HG02981 (cell line): ENCODE measurements around the gene SYT17.

ENCODE experiments used
- ATAC-seq: cut with Tn5 transposase; IDR thresholded peaks from one replicate; pipeline ENCODE4 v1.9.1; 2021; ENCODE audit warnings: mild to moderate bottlenecking, moderate library complexity; ENCODE audit not compliant: unreplicated experiment

The SYT17 gene

DNA sequence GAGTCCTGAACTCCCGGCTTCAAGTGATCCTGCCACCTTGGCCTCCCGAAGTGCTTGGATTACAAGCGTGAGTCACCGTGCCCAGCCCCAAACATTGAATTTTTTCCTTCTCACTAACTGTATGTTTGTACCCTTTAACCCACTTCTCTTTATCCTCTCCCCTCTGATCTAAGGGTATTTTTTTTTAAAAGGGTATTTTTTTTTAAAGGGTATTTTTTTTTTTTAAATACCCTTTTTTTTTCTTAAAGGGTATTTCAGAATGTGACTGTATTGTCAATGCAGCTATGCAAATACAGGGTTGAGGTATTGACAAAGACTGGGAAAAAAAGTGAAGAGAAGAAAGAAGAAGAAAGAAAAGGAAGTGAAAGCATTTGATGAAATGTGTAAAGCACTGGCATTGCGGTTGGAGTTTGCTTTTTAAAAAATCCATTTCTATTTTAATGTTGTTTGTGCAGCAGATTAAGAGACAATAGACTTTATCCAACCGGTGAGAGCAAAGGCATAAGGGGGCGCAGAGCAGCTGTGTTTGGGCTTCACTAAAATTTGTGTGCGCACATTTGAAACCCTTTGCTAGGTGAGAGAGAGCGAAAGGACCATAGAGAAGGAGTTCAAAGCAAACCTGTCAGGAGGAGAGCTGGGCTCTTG lies 42.4 kb downstream of the SYT17 start:
- ATAC-seq = peak; percentile 66

DNA sequence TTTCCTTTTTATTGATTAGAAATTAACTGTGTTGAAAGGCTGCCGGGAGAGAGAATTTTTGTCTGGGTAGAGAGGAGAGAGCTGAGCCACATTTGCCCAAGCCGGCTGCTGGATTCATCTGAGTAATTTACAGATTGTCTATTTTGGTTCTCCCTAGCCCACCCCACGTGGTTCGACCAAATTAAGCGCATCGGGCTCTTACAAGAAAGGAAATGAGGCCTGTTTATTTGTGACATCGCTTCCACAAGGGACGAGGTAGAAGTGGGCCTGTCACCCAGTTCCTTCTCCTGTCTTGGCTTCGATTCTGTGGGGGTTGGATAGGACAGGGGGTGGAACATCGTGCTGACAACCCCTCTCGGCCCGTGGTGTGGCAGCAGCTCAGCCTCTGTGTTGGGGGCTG lies 42.9 kb downstream of the SYT17 start:
- ATAC-seq = peak; percentile 34

DNA sequence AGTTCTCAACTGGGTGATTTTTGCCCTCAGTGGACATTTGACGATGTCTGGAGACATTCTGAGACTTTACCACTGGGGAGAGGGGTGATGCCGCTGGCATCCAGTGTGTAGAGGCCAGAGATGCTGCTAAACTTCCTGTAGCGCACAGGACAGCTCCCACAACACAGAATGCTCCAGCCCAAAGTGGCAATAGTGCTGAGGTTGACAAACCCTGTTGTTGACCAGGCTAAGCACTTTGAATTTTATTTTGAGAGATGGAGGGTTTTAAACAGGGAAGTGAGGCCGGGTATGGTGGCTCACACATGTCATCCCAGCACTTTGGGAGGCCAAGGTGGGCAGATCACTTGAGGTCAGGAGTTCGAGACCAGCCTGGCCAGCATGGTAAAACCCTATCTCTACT lies 44.0 kb downstream of the SYT17 start:
- no peak for ATAC-seq

DNA sequence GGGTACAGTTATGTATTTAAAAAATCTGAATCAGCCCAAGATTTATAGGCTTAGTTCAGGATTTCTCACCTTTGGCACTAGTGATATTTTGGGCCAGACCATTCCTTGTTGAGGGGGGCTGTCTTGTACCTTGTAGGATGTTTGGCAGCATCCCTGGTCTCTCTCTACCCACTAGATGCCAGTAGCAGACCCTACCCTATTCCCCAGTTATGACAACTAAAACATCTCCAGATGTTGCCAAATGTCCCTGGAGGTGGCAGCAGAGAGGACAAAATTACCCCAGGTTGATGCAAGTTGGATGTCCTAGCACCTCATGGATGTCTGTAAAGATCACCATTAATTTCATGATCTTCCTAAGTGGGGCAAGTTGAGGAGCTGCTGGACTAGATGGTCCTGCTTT lies 45.8 kb downstream of the SYT17 start:
- no peak for ATAC-seq

DNA sequence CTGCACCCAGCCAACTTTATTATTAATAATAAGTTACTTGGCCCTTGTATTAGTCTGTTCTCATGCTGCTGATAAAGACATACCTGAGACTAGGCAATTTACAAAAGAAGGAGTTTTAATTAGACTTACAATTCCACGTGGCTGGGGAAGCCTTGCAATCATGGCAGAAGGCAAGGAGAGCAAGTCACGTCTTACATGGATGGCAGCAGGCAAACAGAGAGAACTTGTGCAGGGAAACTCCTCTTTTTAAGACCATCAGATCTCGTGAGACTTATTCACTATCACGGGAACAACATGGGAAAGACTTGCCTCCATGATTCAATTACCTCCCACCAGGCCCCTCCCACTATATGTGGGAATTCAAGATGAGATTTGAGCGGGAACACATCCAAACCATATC lies 47.7 kb downstream of the SYT17 start:
- ATAC-seq = no peak

DNA sequence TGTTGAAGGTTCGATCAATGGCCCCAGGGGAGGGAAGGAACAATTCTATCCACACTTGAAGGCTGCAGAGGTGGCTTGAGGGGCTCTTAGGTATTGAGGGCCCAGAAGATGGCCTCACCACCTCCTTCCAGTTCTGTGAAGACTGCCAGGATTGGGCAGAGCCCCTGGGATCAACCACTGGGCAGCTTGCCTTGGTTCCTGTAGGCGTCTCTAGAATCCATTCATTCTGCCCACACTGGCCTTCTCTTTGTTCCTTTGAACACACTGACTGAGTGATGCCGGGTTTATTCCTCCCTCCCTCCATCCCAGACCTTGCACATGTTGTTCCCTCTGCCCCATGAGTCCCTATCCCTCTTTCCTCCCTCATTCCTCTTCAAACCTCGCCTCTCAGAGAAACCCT lies 50.5 kb downstream of the SYT17 start:
- no peak for ATAC-seq

DNA sequence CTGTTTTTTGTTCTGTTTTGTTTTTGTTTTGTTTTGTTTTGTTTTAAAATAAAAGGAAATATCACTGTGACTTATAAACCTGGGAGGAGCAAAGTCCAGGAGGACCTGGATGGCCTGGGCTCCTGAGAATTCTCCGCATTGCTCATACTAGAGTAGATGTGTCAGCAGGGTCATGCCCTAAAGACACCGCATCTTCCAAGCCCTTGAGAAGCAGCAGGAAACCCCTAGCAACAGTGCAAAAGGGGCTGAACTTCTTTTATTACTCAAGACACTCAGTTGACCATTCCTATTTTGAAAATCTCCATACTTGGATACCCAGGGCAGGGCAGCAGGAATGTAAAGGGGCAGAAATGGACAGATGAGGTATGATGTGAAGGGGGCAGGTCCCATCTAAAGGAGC lies 51.8 kb downstream of the SYT17 start:
- no peak for ATAC-seq

DNA sequence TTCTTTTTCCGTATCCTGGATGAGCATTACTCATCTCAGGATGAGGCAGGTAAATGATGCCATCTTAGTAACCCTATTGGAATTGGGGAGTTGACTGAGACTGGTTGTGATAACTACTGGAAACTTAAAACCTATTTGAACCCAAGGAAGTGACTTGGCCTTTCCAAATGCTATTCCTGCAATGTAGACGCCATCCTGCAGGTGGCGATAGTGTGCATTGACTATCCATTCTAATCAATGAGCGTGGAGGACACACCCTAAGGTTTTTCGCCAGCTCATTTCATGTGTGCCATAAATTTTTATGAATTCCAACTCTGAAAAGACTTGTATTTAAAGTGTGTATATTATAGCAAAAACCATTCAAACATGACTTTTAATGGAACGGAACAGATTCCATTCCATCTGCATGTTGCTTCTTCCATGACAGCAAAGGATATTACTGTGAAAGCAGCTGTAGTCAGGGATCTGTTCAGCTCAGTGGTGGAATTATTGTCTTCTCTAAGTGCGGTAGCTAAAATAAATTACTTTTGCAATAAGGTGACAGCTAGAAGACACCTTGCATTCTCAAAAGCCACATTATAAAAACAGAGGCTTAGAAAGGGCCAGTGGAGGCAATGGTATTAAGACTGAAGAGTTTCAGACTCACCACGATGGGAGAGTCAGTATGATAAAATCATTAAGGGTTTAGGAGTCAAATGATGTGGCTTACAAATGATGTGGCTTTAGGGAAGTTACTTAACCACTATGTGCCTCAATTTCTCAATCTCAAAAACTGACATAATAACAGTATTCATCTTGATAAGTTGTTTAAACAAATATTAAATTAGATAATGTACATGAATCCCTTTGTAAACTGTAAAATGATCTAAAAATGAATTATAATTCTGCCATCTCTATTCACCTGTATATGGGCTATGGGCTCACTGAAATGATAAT lies 55.5 kb downstream of the SYT17 start:
- no peak for ATAC-seq

DNA sequence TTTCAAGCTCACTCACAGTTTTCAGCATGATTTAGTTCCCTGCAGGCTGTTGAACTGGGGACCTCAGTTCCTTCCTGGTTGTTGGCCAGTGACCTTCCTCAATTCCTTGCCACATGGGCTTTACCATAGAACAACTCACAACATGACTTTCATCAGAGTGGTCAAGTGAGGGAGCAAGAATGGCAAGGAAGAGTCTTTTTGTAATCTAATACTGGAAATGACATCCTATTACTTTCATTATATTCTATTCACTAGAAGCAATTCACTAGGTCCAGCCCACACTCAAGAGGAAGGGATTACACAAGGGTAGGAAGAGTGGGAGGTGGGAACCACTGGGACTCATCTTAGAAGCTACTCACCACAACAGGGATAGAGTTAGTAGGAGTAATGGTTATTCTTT lies 57.6 kb downstream of the SYT17 start:
- ATAC-seq = no peak

DNA sequence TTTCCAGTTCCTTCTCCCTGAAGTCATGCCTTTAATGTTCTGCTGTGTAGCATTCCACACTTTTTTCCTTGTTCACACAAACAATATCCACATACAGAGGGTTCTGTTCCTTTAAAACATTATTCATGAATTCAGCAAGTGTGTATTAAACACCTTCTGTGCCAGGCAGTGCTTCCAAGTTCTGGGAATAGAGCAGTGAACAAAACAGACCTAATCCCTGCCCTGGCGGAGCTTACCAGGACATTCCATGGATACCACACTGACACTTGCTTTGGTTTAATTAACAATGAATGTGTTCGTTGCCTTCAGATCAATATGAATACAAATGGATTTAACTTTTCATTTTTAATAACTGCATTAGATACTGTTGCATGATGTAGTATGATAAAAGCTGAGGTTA lies 59.6 kb downstream of the SYT17 start:
- no peak for ATAC-seq

DNA sequence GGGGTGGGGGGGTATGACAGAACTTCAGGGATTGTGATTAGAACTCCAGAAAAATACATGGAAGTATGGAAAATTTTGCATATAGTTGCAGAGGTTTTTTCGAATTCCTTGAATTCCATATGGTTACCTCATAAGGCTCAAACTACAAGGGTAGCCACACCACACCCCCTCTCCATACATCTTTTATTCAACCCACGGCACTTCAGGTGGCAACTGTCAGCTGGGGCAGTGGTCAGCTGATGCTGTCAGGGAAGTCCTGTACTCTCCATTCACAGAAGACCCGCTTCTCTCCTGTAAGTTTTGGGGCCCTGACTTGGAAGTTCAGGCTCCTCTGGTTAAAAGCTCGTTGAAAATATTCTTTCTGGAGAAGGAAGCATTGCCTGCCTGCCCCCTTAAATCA lies 60.0 kb downstream of the SYT17 start:
- no peak for ATAC-seq

DNA sequence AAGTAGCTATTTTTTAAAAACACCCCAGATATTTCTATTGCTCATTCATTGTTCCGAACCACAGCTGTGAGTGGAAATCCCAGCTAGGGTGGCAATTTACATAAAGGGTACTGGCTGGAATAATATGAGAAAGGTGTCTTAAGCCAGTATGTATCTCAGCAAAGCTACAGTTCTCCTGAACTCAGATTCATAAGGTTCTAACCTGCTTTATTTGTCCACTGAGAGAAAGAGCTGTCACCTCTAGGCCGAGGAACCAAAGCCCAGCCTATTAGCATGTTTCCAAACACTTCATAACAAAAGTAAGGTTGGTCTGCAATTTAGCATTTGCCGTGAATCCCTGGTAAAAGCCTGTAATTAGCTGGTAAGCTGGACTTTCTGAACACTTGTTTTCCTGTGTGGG lies 60.5 kb downstream of the SYT17 start:
- ATAC-seq = no peak

DNA sequence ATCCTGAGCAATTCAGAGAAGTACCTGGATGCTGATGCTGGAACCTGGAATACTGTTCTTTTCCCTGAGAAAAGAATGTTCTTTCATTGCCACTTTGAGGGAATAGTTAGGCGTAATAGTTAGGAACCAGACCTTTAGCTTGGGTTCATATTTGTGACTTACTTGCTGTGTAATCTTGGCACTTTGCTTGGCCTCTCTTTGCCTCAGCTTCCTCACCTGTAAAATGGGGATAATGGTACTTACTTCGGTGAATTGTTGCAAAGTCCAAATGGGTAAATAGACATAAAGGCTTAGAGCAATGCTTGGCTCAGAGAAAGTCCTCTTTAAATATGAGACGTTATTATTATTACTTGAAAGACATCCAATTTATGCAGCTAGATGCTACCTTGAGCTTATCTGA lies 62.5 kb downstream of the SYT17 start:
- no peak for ATAC-seq

DNA sequence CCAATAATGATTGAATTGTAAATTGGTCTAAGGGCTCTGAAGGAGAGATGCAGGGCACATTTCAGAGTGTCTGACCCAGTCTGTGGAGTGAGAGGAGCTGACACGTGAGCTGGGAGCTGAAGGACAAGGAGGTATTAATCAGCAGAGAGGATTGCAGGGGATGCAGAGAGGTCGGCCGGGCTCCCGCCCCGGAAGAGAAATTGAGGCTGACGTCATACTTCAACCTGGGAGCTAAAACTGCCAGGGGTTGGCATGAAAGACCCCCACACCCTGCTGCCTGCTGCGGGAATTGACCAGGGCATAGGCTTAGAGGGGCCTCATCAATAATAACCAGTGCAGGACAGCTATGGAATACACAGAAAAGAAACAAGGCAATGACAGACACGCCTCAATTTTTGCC lies 63.8 kb downstream of the SYT17 start:
- no peak for ATAC-seq

DNA sequence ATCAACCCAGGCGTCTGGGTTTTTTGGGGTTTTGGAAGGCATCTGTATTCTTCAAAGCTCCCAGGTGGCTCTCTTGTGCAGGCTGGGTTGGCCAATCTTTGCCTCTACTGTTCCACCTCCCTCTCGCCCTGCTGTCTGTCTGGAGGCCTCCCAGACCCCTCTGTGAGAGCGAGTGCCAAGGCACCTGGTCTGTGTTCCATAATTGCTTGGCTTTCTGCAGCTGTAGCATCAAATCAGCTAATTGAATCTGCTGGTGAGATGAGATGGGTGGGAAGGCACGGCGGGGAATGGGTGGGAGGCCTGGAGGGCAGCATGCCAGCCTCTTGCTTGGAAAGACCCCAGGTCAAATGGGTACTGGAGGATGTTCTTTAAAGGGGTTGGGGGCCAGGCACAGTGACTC lies 64.9 kb downstream of the SYT17 start:
- no peak for ATAC-seq

DNA sequence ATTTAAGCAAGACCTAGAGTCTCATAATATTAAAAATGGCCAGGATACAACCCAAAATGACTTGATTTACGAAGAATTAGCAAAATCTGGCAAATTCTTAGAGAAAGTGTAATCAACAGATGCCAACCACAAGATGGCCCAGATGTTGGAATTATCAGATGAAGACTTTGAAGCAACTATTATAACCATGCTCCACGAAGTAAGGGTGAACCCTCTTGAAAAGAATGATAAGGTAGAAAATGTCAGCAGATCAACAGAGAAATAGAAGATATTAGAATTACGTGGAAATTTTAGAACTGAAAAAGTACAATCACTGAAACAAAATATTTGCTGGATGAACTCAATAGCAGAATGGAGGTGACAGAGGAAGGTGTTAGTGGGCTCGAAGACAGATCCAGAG lies 67.4 kb downstream of the SYT17 start:
- no peak for ATAC-seq

DNA sequence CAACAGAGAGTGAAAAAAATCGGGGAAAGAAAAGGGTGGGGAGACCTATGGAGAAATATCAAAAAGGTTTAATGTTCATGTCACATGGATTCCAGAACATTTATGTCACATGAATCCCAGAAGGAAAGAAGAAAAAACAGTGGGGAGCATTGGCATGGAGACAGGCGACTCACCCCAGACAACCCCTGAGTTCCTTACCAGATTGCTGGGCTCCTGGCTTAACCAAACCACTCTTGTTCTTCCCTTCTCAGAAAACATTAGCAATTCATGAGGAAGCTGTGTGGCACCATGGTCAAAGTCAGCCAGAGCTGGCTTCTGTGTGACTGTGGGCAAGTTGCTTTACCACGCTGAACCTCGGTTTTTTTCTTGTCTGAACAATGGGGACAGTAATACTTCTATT lies 67.8 kb downstream of the SYT17 start:
- ATAC-seq = no peak

DNA sequence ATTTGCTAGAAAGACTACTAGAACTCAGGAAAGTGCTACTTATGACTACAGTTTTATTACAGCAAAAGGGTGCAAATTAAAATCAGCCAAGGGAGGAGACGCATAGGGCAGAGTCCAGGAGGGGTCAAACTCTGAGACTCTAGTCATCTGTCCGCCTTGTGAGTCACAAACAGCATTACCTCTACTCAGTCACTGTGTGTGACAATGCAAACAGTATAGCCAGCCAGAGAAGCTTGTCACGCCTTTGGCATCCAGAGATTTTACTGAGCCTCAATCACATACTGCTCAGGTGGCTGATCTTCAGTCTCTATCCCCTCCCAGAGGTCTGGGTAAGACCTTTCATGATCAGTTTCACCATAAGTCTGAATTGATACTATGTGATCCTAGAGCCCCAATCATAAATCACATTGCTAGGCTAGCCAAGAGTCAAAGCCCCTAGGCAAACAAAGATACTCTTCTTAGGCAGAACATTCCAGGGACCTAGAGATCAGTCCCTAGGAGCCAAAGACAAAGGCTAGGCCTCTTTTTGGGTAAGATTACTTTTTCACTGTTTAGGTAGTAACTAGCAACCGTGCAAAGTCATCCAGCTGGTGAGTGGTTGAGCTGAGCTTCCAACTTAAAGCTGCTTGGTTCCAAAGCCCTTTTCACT lies 68.6 kb downstream of the SYT17 start:
- no peak for ATAC-seq

DNA sequence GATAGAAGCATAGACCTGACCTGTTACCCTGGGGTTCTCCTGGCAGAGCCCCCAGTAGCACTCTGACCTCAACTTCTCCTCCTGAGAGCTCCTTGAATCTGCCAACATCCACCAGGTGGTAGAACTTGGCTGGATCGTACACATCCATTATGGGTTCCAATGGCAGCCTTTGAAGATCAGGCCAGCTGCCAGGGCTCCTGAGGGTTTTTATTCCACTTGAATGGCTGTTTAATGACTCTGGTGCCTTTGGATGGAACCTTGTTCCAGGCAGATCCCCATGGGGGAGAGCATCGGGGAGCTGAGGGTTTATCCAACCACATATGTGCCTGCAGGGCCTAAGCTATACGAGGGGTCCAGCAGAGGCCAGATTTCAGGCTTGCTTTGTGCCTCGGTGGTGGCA lies 70.4 kb downstream of the SYT17 start:
- ATAC-seq = no peak

DNA sequence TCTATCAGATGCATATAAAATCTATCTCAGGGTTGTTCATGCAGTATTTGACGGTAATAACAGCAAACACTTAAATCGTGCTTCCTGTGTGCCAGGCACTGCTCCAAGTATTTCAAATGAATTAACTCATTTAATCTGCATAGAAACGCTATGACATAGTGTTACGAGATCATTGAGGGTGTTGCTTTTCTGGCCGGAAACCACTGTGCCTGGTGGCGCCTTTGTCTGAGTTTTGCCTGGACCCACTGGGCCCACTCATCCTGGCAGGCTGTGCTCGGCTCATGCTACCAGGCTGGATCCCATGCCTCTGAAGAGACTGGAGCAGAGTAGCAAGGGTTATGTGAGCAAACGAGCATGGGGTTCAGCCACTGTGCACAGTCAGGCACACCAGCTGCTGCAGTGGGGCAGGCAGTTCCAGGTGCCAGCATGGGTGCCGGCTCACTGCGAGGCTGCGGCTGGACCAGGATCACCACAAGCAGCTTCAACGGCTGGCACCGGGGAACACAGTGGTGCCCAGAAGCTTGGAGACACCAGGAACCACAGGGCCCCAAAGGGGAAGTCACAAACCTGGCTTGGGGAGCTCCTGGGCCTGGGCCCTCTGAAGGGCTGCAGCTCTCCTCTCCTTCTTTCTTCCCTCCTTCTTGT lies 71.6 kb downstream of the SYT17 start:
- no peak for ATAC-seq

DNA sequence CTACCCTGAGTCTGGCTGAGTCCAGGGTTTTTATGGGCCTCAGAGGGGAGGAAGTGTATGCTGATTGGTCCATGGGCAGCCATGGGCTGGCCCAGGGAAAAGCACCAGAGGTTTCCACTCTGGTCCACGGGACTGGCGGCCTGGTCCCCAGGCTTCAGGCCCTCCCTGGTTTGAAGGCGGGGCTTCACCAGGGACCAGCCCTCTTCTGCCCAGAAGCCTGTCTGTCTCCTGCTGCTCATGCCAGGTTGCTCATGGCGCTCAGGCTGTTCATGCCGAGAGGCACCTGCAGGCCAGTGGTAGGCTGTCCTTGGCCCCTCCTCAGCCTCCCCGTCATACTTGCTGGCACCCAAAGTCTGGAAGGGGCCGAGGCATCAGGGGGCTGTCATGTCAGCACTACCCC lies 72.5 kb downstream of the SYT17 start:
- no peak for ATAC-seq

DNA sequence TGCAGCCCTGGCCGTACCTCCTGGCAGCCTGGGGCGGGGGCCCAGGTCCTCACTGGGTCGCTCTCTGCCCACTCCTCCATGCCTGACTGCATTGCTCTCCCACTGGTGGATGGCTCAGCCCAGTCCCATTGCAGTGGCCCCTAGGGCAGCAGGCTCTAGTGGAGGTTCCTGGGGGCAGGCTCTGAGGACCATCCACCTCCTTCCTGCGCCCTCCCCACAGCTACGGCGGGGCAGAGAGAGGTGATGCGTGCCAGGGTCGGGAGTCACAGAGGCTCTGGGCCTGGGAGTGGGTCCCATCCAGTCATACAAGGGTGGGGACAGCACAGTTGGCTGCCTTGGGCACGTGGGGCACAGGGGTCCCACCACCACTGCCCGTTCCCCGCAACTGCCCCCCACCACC lies 73.5 kb downstream of the SYT17 start:
- no peak for ATAC-seq
